ENCODE results near the gene NR1I2.

DNA sequence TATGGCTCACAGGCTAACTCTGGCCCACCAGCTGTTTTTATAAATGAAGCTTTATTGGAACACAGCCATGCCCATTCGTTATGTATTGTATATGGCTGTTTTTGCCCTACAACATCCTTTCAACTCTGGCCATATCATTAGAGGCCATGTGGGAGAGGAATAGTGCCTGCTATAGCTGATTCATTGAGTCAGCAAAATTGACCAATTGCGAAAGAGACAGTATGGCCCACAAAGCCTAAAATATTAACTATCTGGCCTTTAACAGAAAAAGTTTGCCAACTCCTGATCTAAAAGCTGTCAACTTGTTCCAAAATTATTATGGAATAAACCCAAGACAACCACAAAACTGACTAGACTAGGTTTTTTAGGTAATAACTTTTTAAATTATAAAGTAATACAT, 1.4 kb downstream of the NR1I2 start:
- TF ChIP-seq, protein P1, sequence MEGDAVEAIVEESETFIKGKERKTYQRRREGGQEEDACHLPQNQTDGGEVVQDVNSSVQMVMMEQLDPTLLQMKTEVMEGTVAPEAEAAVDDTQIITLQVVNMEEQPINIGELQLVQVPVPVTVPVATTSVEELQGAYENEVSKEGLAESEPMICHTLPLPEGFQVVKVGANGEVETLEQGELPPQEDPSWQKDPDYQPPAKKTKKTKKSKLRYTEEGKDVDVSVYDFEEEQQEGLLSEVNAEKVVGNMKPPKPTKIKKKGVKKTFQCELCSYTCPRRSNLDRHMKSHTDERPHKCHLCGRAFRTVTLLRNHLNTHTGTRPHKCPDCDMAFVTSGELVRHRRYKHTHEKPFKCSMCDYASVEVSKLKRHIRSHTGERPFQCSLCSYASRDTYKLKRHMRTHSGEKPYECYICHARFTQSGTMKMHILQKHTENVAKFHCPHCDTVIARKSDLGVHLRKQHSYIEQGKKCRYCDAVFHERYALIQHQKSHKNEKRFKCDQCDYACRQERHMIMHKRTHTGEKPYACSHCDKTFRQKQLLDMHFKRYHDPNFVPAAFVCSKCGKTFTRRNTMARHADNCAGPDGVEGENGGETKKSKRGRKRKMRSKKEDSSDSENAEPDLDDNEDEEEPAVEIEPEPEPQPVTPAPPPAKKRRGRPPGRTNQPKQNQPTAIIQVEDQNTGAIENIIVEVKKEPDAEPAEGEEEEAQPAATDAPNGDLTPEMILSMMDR (IDR thresholded peaks at IDR 0.05), result no peak
- no peak for TF ChIP-seq EP300 (IDR thresholded peaks at IDR 0.05)

Measured in tibial nerve (tissue), 4 donors.